ENCODE data around the gene UBR3.

The UBR3 gene

GRCh38 chr2:170030040-170030439, 202.8 kb downstream of the UBR3 start:
- H3K4me1 Mint-ChIP-seq (ENCODE audit: low read depth): no peaks in the 10 kb centered on the region
- no peaks in the 10 kb centered on the region for H3K27me3 Mint-ChIP-seq (ENCODE audit: low read depth)
- H3K4me3 Mint-ChIP-seq: no peak overlapping the region
- H3K36me3 Mint-ChIP-seq (ENCODE audit: low read depth): peaks cover 5% of the 10 kb centered on the region
- no peaks in the 10 kb centered on the region for H3K9me3 Mint-ChIP-seq
- H3K27ac Mint-ChIP-seq: peak overlapping the region; percentile 3

- Mint-ChIP-seq H3K27me3 (ENCODE audit: low read depth) (no peaks in the 10 kb centered on the region), H3K4me1 (ENCODE audit: low read depth) (no peaks in the 10 kb centered on the region), H3K36me3 (ENCODE audit: low read depth) (peaks cover 5% of the 10 kb centered on the region), H3K27ac (no peak overlapping the region), H3K4me3 (no peak overlapping the region), H3K9me3 (no peaks in the 10 kb centered on the region)
Measured at GRCh38 chr2:170031288-170031687, 204.0 kb downstream of the UBR3 start.

GRCh38 chr2:170034596-170034995, 207.3 kb downstream of the UBR3 start:
- H3K27me3 Mint-ChIP-seq (ENCODE audit: low read depth): no peaks in the 10 kb centered on the region
- peaks cover 5% of the 10 kb centered on the region for H3K36me3 Mint-ChIP-seq (ENCODE audit: low read depth)
- no peaks in the 10 kb centered on the region for H3K4me1 Mint-ChIP-seq (ENCODE audit: low read depth)
- H3K4me3 Mint-ChIP-seq: no peak overlapping the region
- H3K27ac Mint-ChIP-seq: no peak overlapping the region
- no peaks in the 10 kb centered on the region for H3K9me3 Mint-ChIP-seq

GRCh38 chr2:170038734-170039133, 211.5 kb downstream of the UBR3 start:
- Mint-ChIP-seq H3K9me3 (no peaks in the 10 kb centered on the region), H3K27me3 (ENCODE audit: low read depth) (no peaks in the 10 kb centered on the region), H3K27ac (no peak overlapping the region), H3K4me1 (ENCODE audit: low read depth) (no peaks in the 10 kb centered on the region), H3K4me3 (no peak overlapping the region), H3K36me3 (ENCODE audit: low read depth) (peaks cover 1% of the 10 kb centered on the region)

- no peaks in the 10 kb centered on the region for H3K27me3 Mint-ChIP-seq (ENCODE audit: low read depth)
- no peaks in the 10 kb centered on the region for H3K9me3 Mint-ChIP-seq
- H3K36me3 Mint-ChIP-seq (ENCODE audit: low read depth): peaks cover 1% of the 10 kb centered on the region
- H3K4me3 Mint-ChIP-seq: no peak overlapping the region
- H3K27ac Mint-ChIP-seq: no peak overlapping the region
- no peaks in the 10 kb centered on the region for H3K4me1 Mint-ChIP-seq (ENCODE audit: low read depth)
Measured at GRCh38 chr2:170039401-170040172, 212.3 kb downstream of the UBR3 start.

GRCh38 chr2:170044751-170045478, 217.7 kb downstream of the UBR3 start:
- Mint-ChIP-seq H3K9me3 (no peaks in the 10 kb centered on the region), H3K27me3 (ENCODE audit: low read depth) (no peaks in the 10 kb centered on the region), H3K4me3 (no peak overlapping the region), H3K36me3 (ENCODE audit: low read depth) (peaks cover 2% of the 10 kb centered on the region), H3K4me1 (ENCODE audit: low read depth) (no peaks in the 10 kb centered on the region), H3K27ac (no peak overlapping the region)

GRCh38 chr2:170047331-170048065, 220.2 kb downstream of the UBR3 start:
- H3K27me3 Mint-ChIP-seq (ENCODE audit: low read depth): no peaks in the 10 kb centered on the region
- peaks cover 1% of the 10 kb centered on the region for H3K4me1 Mint-ChIP-seq (ENCODE audit: low read depth)

GRCh38 chr2:170052151-170052550, 224.9 kb downstream of the UBR3 start:
- Mint-ChIP-seq H3K4me3 (no peak overlapping the region), H3K27me3 (ENCODE audit: low read depth) (no peaks in the 10 kb centered on the region), H3K27ac (no peak overlapping the region), H3K9me3 (no peaks in the 10 kb centered on the region), H3K36me3 (ENCODE audit: low read depth) (peaks cover 4% of the 10 kb centered on the region), H3K4me1 (ENCODE audit: low read depth) (peaks cover 1% of the 10 kb centered on the region)

More at GRCh38 chr2:170047331-170048065, 220.2 kb downstream of the UBR3 start:
- no peak overlapping the region for H3K27ac Mint-ChIP-seq
- H3K4me3 Mint-ChIP-seq: no peak overlapping the region
- H3K36me3 Mint-ChIP-seq (ENCODE audit: low read depth): peaks cover 5% of the 10 kb centered on the region
- no peaks in the 10 kb centered on the region for H3K9me3 Mint-ChIP-seq

GRCh38 chr2:170054997-170055396, 227.7 kb downstream of the UBR3 start:
- Mint-ChIP-seq H3K36me3 (ENCODE audit: low read depth) (peaks cover 8% of the 10 kb centered on the region), H3K4me3 (no peak overlapping the region), H3K27ac (no peak overlapping the region), H3K9me3 (no peaks in the 10 kb centered on the region), H3K4me1 (ENCODE audit: low read depth) (peaks cover 1% of the 10 kb centered on the region), H3K27me3 (ENCODE audit: low read depth) (no peaks in the 10 kb centered on the region)

GRCh38 chr2:170056900-170057299, 229.6 kb downstream of the UBR3 start:
- no peaks in the 10 kb centered on the region for H3K27me3 Mint-ChIP-seq (ENCODE audit: low read depth)
- H3K4me3 Mint-ChIP-seq: no peak overlapping the region
- H3K36me3 Mint-ChIP-seq (ENCODE audit: low read depth): peaks cover 8% of the 10 kb centered on the region
- H3K27ac Mint-ChIP-seq: no peak overlapping the region
- H3K9me3 Mint-ChIP-seq: no peaks in the 10 kb centered on the region
- H3K4me1 Mint-ChIP-seq (ENCODE audit: low read depth): peaks cover 1% of the 10 kb centered on the region

GRCh38 chr2:170063456-170064235, 236.4 kb downstream of the UBR3 start:
- Mint-ChIP-seq H3K27ac (no peak overlapping the region), H3K4me1 (ENCODE audit: low read depth) (no peaks in the 10 kb centered on the region), H3K9me3 (no peaks in the 10 kb centered on the region), H3K4me3 (no peak overlapping the region), H3K27me3 (ENCODE audit: low read depth) (no peaks in the 10 kb centered on the region), H3K36me3 (ENCODE audit: low read depth) (peaks cover 6% of the 10 kb centered on the region)

GRCh38 chr2:170070778-170071177, 243.5 kb downstream of the UBR3 start:
- H3K4me1 Mint-ChIP-seq (ENCODE audit: low read depth): no peaks in the 10 kb centered on the region
- H3K4me3 Mint-ChIP-seq: no peak overlapping the region
- H3K36me3 Mint-ChIP-seq (ENCODE audit: low read depth): peaks cover 22% of the 10 kb centered on the region
- no peaks in the 10 kb centered on the region for H3K27me3 Mint-ChIP-seq (ENCODE audit: low read depth)
- H3K9me3 Mint-ChIP-seq: peaks cover 8% of the 10 kb centered on the region
- H3K27ac Mint-ChIP-seq: no peak overlapping the region

GRCh38 chr2:170073288-170073687, 246.0 kb downstream of the UBR3 start:
- H3K4me3 Mint-ChIP-seq: no peak overlapping the region
- H3K27ac Mint-ChIP-seq: no peak overlapping the region
- H3K27me3 Mint-ChIP-seq (ENCODE audit: low read depth): no peaks in the 10 kb centered on the region
- H3K36me3 Mint-ChIP-seq (ENCODE audit: low read depth): peaks cover 21% of the 10 kb centered on the region
- H3K9me3 Mint-ChIP-seq: peaks cover 8% of the 10 kb centered on the region
- peaks cover 4% of the 10 kb centered on the region for H3K4me1 Mint-ChIP-seq (ENCODE audit: low read depth)

- H3K4me1 Mint-ChIP-seq (ENCODE audit: low read depth): peaks cover 4% of the 10 kb centered on the region
- H3K36me3 Mint-ChIP-seq (ENCODE audit: low read depth): peaks cover 16% of the 10 kb centered on the region
- no peak overlapping the region for H3K4me3 Mint-ChIP-seq
- peaks cover 6% of the 10 kb centered on the region for H3K9me3 Mint-ChIP-seq
- H3K27me3 Mint-ChIP-seq (ENCODE audit: low read depth): no peaks in the 10 kb centered on the region
- H3K27ac Mint-ChIP-seq: no peak overlapping the region
Measured at GRCh38 chr2:170076189-170076588, 248.9 kb downstream of the UBR3 start.
